Ishikawa (cell line): Measurements from ENCODE around the gene HRH1.

Experiments used
- CEBPB ChIP-seq: IDR thresholded peaks from 2 replicates; pipeline ENCODE4 v1.6.1; 2012
- CREB1 ChIP-seq: IDR thresholded peaks from 2 replicates; pipeline ENCODE4 v1.6.1; 2012; ENCODE audit warnings: low read depth
- EGR1 ChIP-seq: IDR thresholded peaks from 2 replicates; pipeline ENCODE4 v1.6.1; 2012
- EP300 ChIP-seq: IDR thresholded peaks from 2 replicates; pipeline ENCODE4 v1.6.1; 2012; ENCODE audit warnings: borderline replicate concordance
- FOXM1 ChIP-seq: IDR thresholded peaks from 2 replicates; pipeline ENCODE4 v1.6.1; 2012; ENCODE audit warnings: low read depth, borderline replicate concordance
- NFIC ChIP-seq: IDR thresholded peaks from 2 replicates; pipeline ENCODE4 v1.6.1; 2012
- RAD21 ChIP-seq: IDR thresholded peaks from 2 replicates; pipeline ENCODE4 v1.6.1; 2012; ENCODE audit warnings: low read depth
- REST ChIP-seq: IDR thresholded peaks from 2 replicates; pipeline ENCODE4 v1.6.1; 2012; ENCODE audit warnings: low read depth, mild to moderate bottlenecking
- TAF1 ChIP-seq: IDR thresholded peaks from 2 replicates; pipeline ENCODE4 v1.6.1; 2012; ENCODE audit warnings: low read depth, mild to moderate bottlenecking
- TCF12 ChIP-seq: IDR thresholded peaks from 2 replicates; pipeline ENCODE4 v1.6.1; 2012; ENCODE audit warnings: low read depth
- TEAD4 ChIP-seq: IDR thresholded peaks from 2 replicates; pipeline ENCODE4 v1.6.1; 2012
- YY1 ChIP-seq: IDR thresholded peaks from 2 replicates; pipeline ENCODE4 v1.6.1; 2012; ENCODE audit warnings: low read depth
- ZBTB7A ChIP-seq: IDR thresholded peaks from 2 replicates; pipeline ENCODE4 v1.6.1; 2012; ENCODE audit warnings: low read depth
- TF ChIP-seq, protein P1 (sequence below): IDR thresholded peaks from 2 replicates; pipeline ENCODE4 v1.6.1; 2012
- TF ChIP-seq, protein P2 (sequence below): IDR thresholded peaks from 2 replicates; pipeline ENCODE4 v1.6.1; 2012

HRH1 gene

DNA sequence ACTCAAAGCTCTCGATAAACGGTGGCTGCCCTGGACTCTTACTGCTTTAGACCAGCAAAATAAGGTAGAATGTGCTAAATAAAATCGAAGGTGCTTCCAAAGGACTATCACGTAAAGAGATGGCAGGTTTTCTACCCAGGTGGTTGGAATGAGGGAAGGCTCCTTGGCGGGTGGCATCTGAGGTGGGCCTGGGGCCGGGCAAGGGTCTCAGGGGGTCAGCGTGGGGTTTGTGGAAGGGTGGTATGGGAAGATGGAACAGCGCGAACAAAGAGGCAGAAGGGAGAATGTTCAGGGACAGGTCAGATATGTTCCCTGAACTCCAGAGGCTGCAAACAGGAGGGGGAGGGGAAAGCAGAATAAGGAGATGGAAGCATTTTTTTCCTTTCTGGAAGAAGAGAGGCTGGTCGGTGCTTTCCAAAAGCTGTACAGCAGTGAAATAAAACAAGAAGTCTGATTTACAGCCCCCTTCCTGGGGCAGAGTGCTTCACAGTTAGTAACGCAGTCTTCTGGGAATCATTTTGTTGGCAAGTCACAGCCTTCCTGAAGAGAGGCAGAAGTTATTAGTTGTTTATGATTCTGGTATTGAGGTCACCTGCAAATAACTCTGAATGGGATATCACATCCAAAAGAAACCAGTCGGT lies 59.6 kb downstream of the HRH1 start:
- no peak for TF ChIP-seq REST
- no peak for TF ChIP-seq FOXM1
- no peak for TF ChIP-seq TCF12
- TF ChIP-seq EP300 = no peak
- no peak for TF ChIP-seq CEBPB
- TF ChIP-seq, protein P1, sequence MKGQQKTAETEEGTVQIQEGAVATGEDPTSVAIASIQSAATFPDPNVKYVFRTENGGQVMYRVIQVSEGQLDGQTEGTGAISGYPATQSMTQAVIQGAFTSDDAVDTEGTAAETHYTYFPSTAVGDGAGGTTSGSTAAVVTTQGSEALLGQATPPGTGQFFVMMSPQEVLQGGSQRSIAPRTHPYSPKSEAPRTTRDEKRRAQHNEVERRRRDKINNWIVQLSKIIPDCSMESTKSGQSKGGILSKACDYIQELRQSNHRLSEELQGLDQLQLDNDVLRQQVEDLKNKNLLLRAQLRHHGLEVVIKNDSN = no peak
- no peak for TF ChIP-seq YY1
- no peak for TF ChIP-seq TEAD4
- TF ChIP-seq CREB1 = no peak
- TF ChIP-seq, protein P2, sequence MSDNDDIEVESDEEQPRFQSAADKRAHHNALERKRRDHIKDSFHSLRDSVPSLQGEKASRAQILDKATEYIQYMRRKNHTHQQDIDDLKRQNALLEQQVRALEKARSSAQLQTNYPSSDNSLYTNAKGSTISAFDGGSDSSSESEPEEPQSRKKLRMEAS = no peak
- TF ChIP-seq NFIC = no peak
- no peak for TF ChIP-seq EGR1
- TF ChIP-seq TAF1 = no peak

- TF ChIP-seq REST = no peak
- no peak for TF ChIP-seq CREB1
- TF ChIP-seq FOXM1 = no peak
- TF ChIP-seq, protein P1 = peak; percentile 57; the same call in 1 of the 2 replicates
- no peak for TF ChIP-seq CEBPB
- no peak for TF ChIP-seq TAF1
Observed at GRCh38 chr3:11214451-11214978, 60.2 kb downstream of the HRH1 start.

- TF ChIP-seq, protein P1 = no peak
- no peak for TF ChIP-seq TEAD4
- no peak for TF ChIP-seq FOXM1
- no peak for TF ChIP-seq TCF12
- TF ChIP-seq CREB1 = no peak
- TF ChIP-seq, protein P2 = no peak
- TF ChIP-seq CEBPB = no peak
- TF ChIP-seq ZBTB7A = no peak
- no peak for TF ChIP-seq EP300
- no peak for TF ChIP-seq REST
- no peak for TF ChIP-seq NFIC
- no peak for TF ChIP-seq TAF1
- no peak for TF ChIP-seq YY1
Observed at GRCh38 chr3:11220230-11220629, 65.9 kb downstream of the HRH1 start.

- TF ChIP-seq EGR1 = no peak
- no peak for TF ChIP-seq YY1
- TF ChIP-seq RAD21 = 0 out of 2 replicates have a peak, but pooled peaks have one; percentile 21
Observed at GRCh38 chr3:11221818-11222415, 67.6 kb downstream of the HRH1 start.
